ENCODE measurements around the gene CBFA2T3.

CBFA2T3 gene

GRCh38 chr16:88977812-88978607 lies 1.0 kb upstream of the CBFA2T3 start:
- DNase-seq (ENCODE audit: low read depth in 3 of 3, low spot score in 1 of 3): no peak

- DNase-seq (ENCODE audit: low read depth in 3 of 3, low spot score in 1 of 3): no peak
Measured at GRCh38 chr16:88976366-88977017, 515 bp downstream of the CBFA2T3 start.

GRCh38 chr16:88975511-88976061 lies 1.4 kb downstream of the CBFA2T3 start:
- DNase-seq (ENCODE audit: low read depth in 3 of 3, low spot score in 1 of 3): no peak

- no peak for DNase-seq (ENCODE audit: low read depth in 3 of 3, low spot score in 1 of 3)
Measured at GRCh38 chr16:88974916-88975215, 2.1 kb downstream of the CBFA2T3 start.

- DNase-seq (ENCODE audit: low read depth in 3 of 3, low spot score in 1 of 3): no peak
Measured at GRCh38 chr16:88974080-88974915, 2.7 kb downstream of the CBFA2T3 start.

- DNase-seq (ENCODE audit: low read depth in 3 of 3, low spot score in 1 of 3): no peak
Measured at GRCh38 chr16:88973415-88974050, 3.5 kb downstream of the CBFA2T3 start.

- no peak for DNase-seq (ENCODE audit: low read depth in 3 of 3, low spot score in 1 of 3)
Measured at GRCh38 chr16:88973007-88973410, 4.0 kb downstream of the CBFA2T3 start.

- no peak for DNase-seq (ENCODE audit: low read depth in 3 of 3, low spot score in 1 of 3)
Measured at GRCh38 chr16:88972349-88972748, 4.7 kb downstream of the CBFA2T3 start.

GRCh38 chr16:88971371-88972097 lies 5.5 kb downstream of the CBFA2T3 start:
- DNase-seq (ENCODE audit: low read depth in 3 of 3, low spot score in 1 of 3): no peak

- no peak for DNase-seq (ENCODE audit: low read depth in 3 of 3, low spot score in 1 of 3)
Measured at GRCh38 chr16:88970539-88971065, 6.4 kb downstream of the CBFA2T3 start.

- no peak for DNase-seq (ENCODE audit: low read depth in 3 of 3, low spot score in 1 of 3)
Measured at GRCh38 chr16:88970050-88970449, 7.0 kb downstream of the CBFA2T3 start.

GRCh38 chr16:88969361-88969831 lies 7.6 kb downstream of the CBFA2T3 start:
- no peak for DNase-seq (ENCODE audit: low read depth in 3 of 3, low spot score in 1 of 3)

- DNase-seq (ENCODE audit: low read depth in 3 of 3, low spot score in 1 of 3): no peak
Measured at GRCh38 chr16:88968589-88969280, 8.3 kb downstream of the CBFA2T3 start.

GRCh38 chr16:88967830-88968588 lies 9.0 kb downstream of the CBFA2T3 start:
- DNase-seq (ENCODE audit: low read depth in 3 of 3, low spot score in 1 of 3): no peak

- no peak for DNase-seq (ENCODE audit: low read depth in 3 of 3, low spot score in 1 of 3)
Measured at GRCh38 chr16:88966986-88967829, 9.8 kb downstream of the CBFA2T3 start.

- DNase-seq (ENCODE audit: low read depth in 3 of 3, low spot score in 1 of 3): no peak
Measured at GRCh38 chr16:88965826-88966480, 11.1 kb downstream of the CBFA2T3 start.

GRCh38 chr16:88965411-88965810 lies 11.6 kb downstream of the CBFA2T3 start:
- DNase-seq (ENCODE audit: low read depth in 3 of 3, low spot score in 1 of 3): no peak
